SU-DHL-6 (cell line): Measurements from ENCODE around the gene SNX15.

Experiments
- H2AFZ ChIP-seq: fragments of 200-600 bp; sonication (generic); 2 replicates; pipeline ENCODE4 v1.6.1; 2014; ENCODE audit warnings: low read depth, mild to moderate bottlenecking, moderate library complexity, mixed read lengths, antibody characterized with exemption, low read length; ENCODE audit not compliant: severe bottlenecking
- H3F3A ChIP-seq: fragments of 200-600 bp; shearing (Covaris generic); 2 replicates; pipeline ENCODE4 v1.6.0; 2016; ENCODE audit warnings: antibody characterized with exemption, mild to moderate bottlenecking; ENCODE audit not compliant: insufficient read depth
- H3K27ac ChIP-seq: fragments of 200-600 bp; sonication (generic); 2 replicates; pipeline ENCODE4 v1.5.1; 2016; ENCODE audit warnings: low read depth, mild to moderate bottlenecking, low read length, moderate library complexity, mixed read lengths
- H3K27me3 ChIP-seq: fragments of 200-600 bp; sonication (generic), shearing (Covaris generic); 2 replicates; pipeline ENCODE4 v1.6.0; 2014; ENCODE audit warnings: mild to moderate bottlenecking, low read length
- H3K36me3 ChIP-seq: fragments of 200-600 bp; sonication (generic); 2 replicates; pipeline ENCODE4 v1.6.1; 2014; ENCODE audit warnings: mild to moderate bottlenecking, low read length, mixed read lengths
- H3K4me2 ChIP-seq: fragments of 300-600, 200-600 bp; shearing (Covaris generic), sonication (generic); 2 replicates; pipeline ENCODE4 v1.6.0; 2014; ENCODE audit warnings: low read length, low read depth, mild to moderate bottlenecking; ENCODE audit not compliant: poor library complexity, severe bottlenecking
- H3K4me3 ChIP-seq: fragments of 200-600 bp; sonication (generic); 2 replicates; pipeline ENCODE4 v1.5.1; 2014; ENCODE audit warnings: antibody characterized with exemption, low read length, mild to moderate bottlenecking, mixed read lengths; ENCODE audit not compliant: insufficient read depth, poor library complexity, severe bottlenecking
- H3K79me2 ChIP-seq: fragments of 200-600 bp; sonication (generic); 2 replicates; pipeline ENCODE4 v1.6.1; 2014; ENCODE audit warnings: mild to moderate bottlenecking, low read length, moderate library complexity; ENCODE audit not compliant: insufficient read depth
- H3K9ac ChIP-seq: fragments of 200-600 bp; sonication (generic); 2 replicates; pipeline ENCODE4 v1.7.0; 2014; ENCODE audit warnings: mild to moderate bottlenecking, low read length
- H3K9me2 ChIP-seq: fragments of 200-600 bp; sonication (generic); replicated peaks from 2 replicates; pipeline ENCODE4 v1.6.1; 2014; ENCODE audit warnings: low read length; ENCODE audit not compliant: insufficient read depth
- H3K9me3 ChIP-seq: fragments of 200-600 bp; sonication (generic); 2 replicates; pipeline ENCODE4 v1.6.1; 2014; ENCODE audit warnings: low read length, mixed read lengths; ENCODE audit not compliant: insufficient read depth
- H4K20me1 ChIP-seq: fragments of 200-600 bp; sonication (generic); 2 replicates; pipeline ENCODE4 v1.6.1; 2014; ENCODE audit warnings: low read depth, mild to moderate bottlenecking, antibody characterized with exemption, low read length, moderate library complexity, mixed read lengths
- CTCF ChIP-seq: fragments of 200-600 bp; sonication (generic); IDR thresholded peaks from one replicate; pipeline ENCODE4 v1.5.1; 2017; ENCODE audit warnings: antibody characterized with exemption, mild to moderate bottlenecking, low read length, moderate library complexity; ENCODE audit not compliant: insufficient read depth, poor library complexity, severe bottlenecking
- EZH2phosphoT487 ChIP-seq: fragments of 200-600 bp; sonication (generic), shearing (Covaris generic); conservative IDR thresholded peaks from 2 replicates; pipeline ENCODE4 v1.6.1; 2018; ENCODE audit warnings: mild to moderate bottlenecking, antibody characterized with exemption, low read length, moderate library complexity, mixed read lengths

The SNX15 gene

DNA sequence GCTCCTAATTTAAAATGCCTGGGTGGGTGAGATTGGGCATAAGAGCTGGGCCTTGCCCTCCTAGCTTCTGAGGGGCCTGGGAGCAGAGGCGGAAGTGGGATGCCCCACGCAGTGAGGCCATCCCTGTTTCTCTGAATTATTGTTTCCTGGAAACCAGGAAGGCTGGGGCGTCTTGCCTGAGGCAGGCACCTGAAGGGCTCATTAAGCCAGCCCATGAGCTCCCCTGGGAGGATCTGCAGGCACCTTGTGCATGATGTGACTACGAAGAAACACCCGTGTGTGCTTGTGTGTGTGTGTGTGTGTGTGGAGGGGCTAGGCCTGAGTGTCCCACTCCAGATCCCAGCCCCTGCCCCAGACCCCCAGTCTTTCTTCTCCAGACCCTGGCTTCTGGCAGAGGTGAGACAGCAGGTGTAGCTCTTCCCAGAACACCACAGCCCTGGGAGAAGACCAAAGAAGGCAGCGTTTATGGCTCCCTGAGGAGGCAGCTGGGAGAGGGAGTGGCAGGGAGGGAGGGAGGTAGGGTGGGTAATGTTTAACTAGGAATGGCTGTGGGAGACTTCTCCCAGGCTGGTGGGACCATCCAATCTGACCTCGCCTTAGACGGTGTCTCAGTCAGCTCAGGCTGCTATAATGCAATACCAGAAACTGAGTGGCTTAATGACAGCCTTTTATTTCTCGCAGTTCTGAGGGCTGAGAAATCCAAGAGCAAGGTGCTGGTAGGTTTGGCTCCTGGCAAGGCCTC lies 28.4 kb upstream of the SNX15 start:
- Histone ChIP-seq H3K4me2 (no peak overlapping the region), H3K79me2 (no peaks in the 10 kb centered on the region), H3K27me3 (no peaks in the 10 kb centered on the region), H3K27ac (no peak overlapping the region), H2AFZ (no peak overlapping the region), H3K9me2 (no peaks in the 10 kb centered on the region), H3K4me3 (no peak overlapping the region), H3K36me3 (no peaks in the 10 kb centered on the region), H3K9me3 (no peaks in the 10 kb centered on the region), H3F3A (no peaks in the 10 kb centered on the region), H3K9ac (no peak overlapping the region), H4K20me1 (no peaks in the 10 kb centered on the region)
- TF ChIP-seq EZH2phosphoT487: no peak
- TF ChIP-seq CTCF: no peak

GRCh38 chr11:64999478-64999877 lies 27.8 kb upstream of the SNX15 start:
- Histone ChIP-seq H3K36me3 (no peaks in the 10 kb centered on the region), H3K4me2 (no peak overlapping the region)

GRCh38 chr11:65002706-65003105 lies 24.5 kb upstream of the SNX15 start:
- no peaks in the 10 kb centered on the region for H3K9me2 ChIP-seq
- H3K27me3 ChIP-seq: no peaks in the 10 kb centered on the region
- no peak overlapping the region for H3K4me3 ChIP-seq
- no peaks in the 10 kb centered on the region for H4K20me1 ChIP-seq
- no peak for TF ChIP-seq CTCF
- no peak for TF ChIP-seq EZH2phosphoT487
- H3K4me2 ChIP-seq: no peak overlapping the region
- no peak overlapping the region for H3K27ac ChIP-seq
- H3K9ac ChIP-seq: no peak overlapping the region
- no peak overlapping the region for H2AFZ ChIP-seq
- no peaks in the 10 kb centered on the region for H3K79me2 ChIP-seq
- H3K36me3 ChIP-seq: no peaks in the 10 kb centered on the region
- no peaks in the 10 kb centered on the region for H3F3A ChIP-seq
- H3K9me3 ChIP-seq: no peaks in the 10 kb centered on the region

More at GRCh38 chr11:64999478-64999877, 27.8 kb upstream of the SNX15 start:
- TF ChIP-seq CTCF (no peak), EZH2phosphoT487 (no peak)
- Histone ChIP-seq H3K9me2 (no peaks in the 10 kb centered on the region), H3K9me3 (no peaks in the 10 kb centered on the region), H4K20me1 (no peaks in the 10 kb centered on the region), H3K79me2 (no peaks in the 10 kb centered on the region), H3K27ac (no peak overlapping the region), H3K4me3 (no peak overlapping the region), H3K27me3 (no peaks in the 10 kb centered on the region), H2AFZ (no peak overlapping the region), H3F3A (no peaks in the 10 kb centered on the region), H3K9ac (no peak overlapping the region)
